Tibial nerve (tissue), 4 donors: ENCODE measurements around the gene MDFI. TPM values are rescaled to one million over a fixed set of nuclear protein-coding genes. Genes with fewer than 3 reads are reported as not detected.

ENCODE experiments used
- DNase-seq, 2 donors: peaks; one replicate each; pipeline ENCODE4 v3.0.0-alpha.2; 2019; ENCODE audit warnings: low spot score in 2 of 2
- H3K27ac ChIP-seq, 4 donors: fragments of 200-600 bp; sonication (generic) in 3 of 4; one replicate each; pipeline ENCODE4 v1.5.1; 2017 to 2019; ENCODE audit warnings: mild to moderate bottlenecking in 1 of 4
- H3K27me3 ChIP-seq, 2 donors: fragments of 200-600 bp; sonication (generic) in 1 of 2; one replicate each; pipeline versions ENCODE4 v1.5.1 to v1.6.0; 2017 to 2019
- H3K36me3 ChIP-seq, 3 donors: fragments of 200-600 bp; sonication (generic); one replicate each; pipeline ENCODE4 v1.5.1; 2018 to 2019
- H3K4me1 ChIP-seq, 4 donors: fragments of 200-600 bp; sonication (generic) in 3 of 4; one replicate each; pipeline ENCODE4 v1.5.1; 2017 to 2019
- H3K4me3 ChIP-seq, 4 donors: fragments of 200-600 bp; sonication (generic) in 3 of 4; one replicate each; pipeline ENCODE4 v1.5.1; 2017 to 2019; ENCODE audit warnings: mild to moderate bottlenecking in 1 of 4, moderate library complexity in 1 of 4
- H3K9me3 ChIP-seq, 4 donors: fragments of 200-600 bp; sonication (generic) in 3 of 4; one replicate each; pipeline ENCODE4 v1.5.1; 2017 to 2019
- EP300 ChIP-seq, 2 donors: sonication (generic); formaldehyde crosslinking; IDR thresholded peaks; one replicate each; pipeline ENCODE4 v1.6.1; 2017; ENCODE audit warnings: antibody characterized with exemption in 2 of 2, mild to moderate bottlenecking in 1 of 2
- POLR2A ChIP-seq, 2 donors: fragments of 450-650 bp; IDR thresholded peaks; one replicate each; pipeline ENCODE4 v1.6.1; 2017; ENCODE audit warnings: antibody characterized with exemption in 2 of 2, mild to moderate bottlenecking in 2 of 2, moderate library complexity in 2 of 2
- WGBS, 2 donors: methylation state at CpG; one replicate each; pipeline ENCODE4 v1.1.5; 2018; 5-methylcytosine and 5-hydroxymethylcytosine counted together
- total RNA-seq, 4 donors: library from RNA; depleted of rRNA; stranded (reverse); fragments of >200 nt; gene quantifications; one replicate each; pipeline ENCODE4 v1.1.0, GENCODE V29; 2016
- TF ChIP-seq, protein P1 (sequence below), 5 experiments: fragments of 200-600 bp in 3 of 5; fragments of 450-650 bp in 2 of 5; sonication (generic) in 3 of 5; IDR thresholded peaks; one replicate each; pipeline ENCODE4 v1.5.1; 2016 to 2019; ENCODE audit warnings: antibody characterized with exemption in 5 of 5, mild to moderate bottlenecking in 3 of 5, moderate library complexity in 2 of 5

MDFI gene
- total RNA-seq, 4 donors from 2014 or later, result 13.5 to 31.8 (median 20.7) TPM

DNA sequence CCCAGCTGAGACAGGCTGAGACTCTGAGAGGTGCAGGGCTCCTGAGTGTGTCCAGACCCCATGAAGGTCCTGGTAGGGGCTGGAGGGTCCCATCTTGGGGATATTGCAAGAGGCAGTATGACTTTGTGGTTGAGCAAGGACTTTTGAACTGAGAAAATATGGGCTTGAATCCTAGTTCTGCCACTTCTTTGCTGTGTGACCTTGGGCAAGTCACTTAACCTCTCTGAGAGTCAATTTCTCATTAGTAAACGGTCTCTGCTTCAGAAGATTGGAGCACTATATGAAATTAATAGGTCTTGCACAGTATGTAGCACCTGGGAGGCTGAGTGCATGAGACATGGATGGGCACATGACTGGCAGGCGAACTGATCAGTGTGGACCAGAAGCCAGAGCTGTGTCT, 54.5 kb downstream of the MDFI start:
- H3K4me3 ChIP-seq, result no peak overlapping the region
- H3K36me3 ChIP-seq, result peaks cover 0 to 38% (median 10%) of the 10 kb centered on the region in 3 donors
- no peak for DNase-seq
- TF ChIP-seq, protein P1, sequence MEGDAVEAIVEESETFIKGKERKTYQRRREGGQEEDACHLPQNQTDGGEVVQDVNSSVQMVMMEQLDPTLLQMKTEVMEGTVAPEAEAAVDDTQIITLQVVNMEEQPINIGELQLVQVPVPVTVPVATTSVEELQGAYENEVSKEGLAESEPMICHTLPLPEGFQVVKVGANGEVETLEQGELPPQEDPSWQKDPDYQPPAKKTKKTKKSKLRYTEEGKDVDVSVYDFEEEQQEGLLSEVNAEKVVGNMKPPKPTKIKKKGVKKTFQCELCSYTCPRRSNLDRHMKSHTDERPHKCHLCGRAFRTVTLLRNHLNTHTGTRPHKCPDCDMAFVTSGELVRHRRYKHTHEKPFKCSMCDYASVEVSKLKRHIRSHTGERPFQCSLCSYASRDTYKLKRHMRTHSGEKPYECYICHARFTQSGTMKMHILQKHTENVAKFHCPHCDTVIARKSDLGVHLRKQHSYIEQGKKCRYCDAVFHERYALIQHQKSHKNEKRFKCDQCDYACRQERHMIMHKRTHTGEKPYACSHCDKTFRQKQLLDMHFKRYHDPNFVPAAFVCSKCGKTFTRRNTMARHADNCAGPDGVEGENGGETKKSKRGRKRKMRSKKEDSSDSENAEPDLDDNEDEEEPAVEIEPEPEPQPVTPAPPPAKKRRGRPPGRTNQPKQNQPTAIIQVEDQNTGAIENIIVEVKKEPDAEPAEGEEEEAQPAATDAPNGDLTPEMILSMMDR (IDR thresholded peaks at IDR 0.05), result no peak
- TF ChIP-seq EP300 (IDR thresholded peaks at IDR 0.05), result no peak
- TF ChIP-seq POLR2A (IDR thresholded peaks at IDR 0.05), result no peak
- 91 to 92% methylated on average over 2 of the region's 2 CpGs for WGBS, 2 donors
- H3K27me3 ChIP-seq, result no peaks in the 10 kb centered on the region
- H3K27ac ChIP-seq, result peak overlapping the region in 2 of 4 donors; percentile 47 to 80
- H3K9me3 ChIP-seq, result no peaks in the 10 kb centered on the region
- peaks cover 0 to 39% (median 14%) of the 10 kb centered on the region in 4 donors for H3K4me1 ChIP-seq

GRCh38 chr6:41693281-41694240, 55.3 kb downstream of the MDFI start:
- Histone ChIP-seq H3K4me1 (peaks cover 0 to 48% (median 17%) of the 10 kb centered on the region in 4 donors), H3K9me3 (no peaks in the 10 kb centered on the region), H3K27me3 (no peaks in the 10 kb centered on the region), H3K27ac (peak overlapping the region; percentile 50 to 80 (median 62)), H3K36me3 (peaks cover 0 to 30% (median 10%) of the 10 kb centered on the region in 3 donors), H3K4me3 (no peak overlapping the region)
- peak in 1 of 2 donors; percentile 68 for TF ChIP-seq EP300 (IDR thresholded peaks at IDR 0.05)
- TF ChIP-seq, protein P1 (IDR thresholded peaks at IDR 0.05), result no peak
- TF ChIP-seq POLR2A (IDR thresholded peaks at IDR 0.05), result no peak
- no peak for DNase-seq
- 43 to 49% methylated on average over 8 to 10 of the region's 10 CpGs for WGBS, 2 donors

GRCh38 chr6:41694815-41695526, 56.7 kb downstream of the MDFI start:
- 85 to 91% methylated on average over 6 of the region's 6 CpGs for WGBS, 2 donors
- Histone ChIP-seq H3K4me1 (peaks cover 0 to 47% (median 18%) of the 10 kb centered on the region in 4 donors), H3K9me3 (no peaks in the 10 kb centered on the region), H3K27ac (peak overlapping the region; percentile 26 to 80 (median 53)), H3K27me3 (no peaks in the 10 kb centered on the region), H3K4me3 (no peak overlapping the region), H3K36me3 (peaks cover 0 to 17% (median 5%) of the 10 kb centered on the region in 3 donors)
- DNase-seq, result no peak
- TF ChIP-seq POLR2A (IDR thresholded peaks at IDR 0.05) (no peak), EP300 (IDR thresholded peaks at IDR 0.05) (no peak)
- TF ChIP-seq, protein P1 (IDR thresholded peaks at IDR 0.05), result no peak

DNA sequence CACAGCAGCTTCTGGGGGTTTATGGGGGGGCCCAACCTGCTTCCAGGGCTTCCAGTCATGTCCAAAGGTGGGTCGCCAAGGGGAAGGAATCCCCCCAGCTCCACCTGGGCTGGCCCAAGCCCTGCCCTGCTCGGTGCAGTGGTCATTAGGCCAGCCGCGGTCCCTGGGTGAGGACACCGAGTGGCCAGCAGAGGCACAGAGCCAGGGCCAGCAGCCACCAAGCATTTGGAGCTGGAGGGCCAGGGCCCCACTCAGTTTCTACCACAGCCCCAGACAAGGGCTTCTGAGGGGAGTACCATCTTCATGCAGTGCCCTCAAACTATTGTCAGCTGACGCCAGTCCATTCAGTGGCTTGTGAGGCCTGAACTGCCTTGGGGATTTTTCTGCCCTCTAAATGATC, 57.6 kb downstream of the MDFI start:
- Histone ChIP-seq H3K4me3 (no peak overlapping the region), H3K27me3 (no peaks in the 10 kb centered on the region), H3K36me3 (peaks cover 0 to 9% (median under 1%) of the 10 kb centered on the region in 3 donors), H3K4me1 (peaks cover 0 to 52% (median 23%) of the 10 kb centered on the region in 4 donors), H3K9me3 (no peaks in the 10 kb centered on the region), H3K27ac (peak overlapping the region in 2 of 4 donors; percentile 18 to 80)
- DNase-seq, result no peak
- TF ChIP-seq POLR2A (IDR thresholded peaks at IDR 0.05), result no peak
- TF ChIP-seq, protein P1 (IDR thresholded peaks at IDR 0.05), result no peak
- no peak for TF ChIP-seq EP300 (IDR thresholded peaks at IDR 0.05)
- 50 to 54% methylated on average over 6 of the region's 6 CpGs for WGBS, 2 donors
